Urothelium cell line (cell line): ENCODE data around the gene TAX1BP3.
"Not testable (repeated sequence)": the region's sequence is repeated elsewhere in the genome, so short reads cannot be mapped to it uniquely, and the experiment has no call there.

Experiments
- DNase-seq: peaks from one replicate; pipeline ENCODE4 v3.0.0; 2011; ENCODE audit warnings: low spot score, mixed read lengths
- FAIRE-seq: peaks from 2 replicates; lab custom pipeline; 2011; peaks lifted over from hg19 to GRCh38; lab: Jason Lieb, UNC

The TAX1BP3 gene, protein sequence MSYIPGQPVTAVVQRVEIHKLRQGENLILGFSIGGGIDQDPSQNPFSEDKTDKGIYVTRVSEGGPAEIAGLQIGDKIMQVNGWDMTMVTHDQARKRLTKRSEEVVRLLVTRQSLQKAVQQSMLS

DNA sequence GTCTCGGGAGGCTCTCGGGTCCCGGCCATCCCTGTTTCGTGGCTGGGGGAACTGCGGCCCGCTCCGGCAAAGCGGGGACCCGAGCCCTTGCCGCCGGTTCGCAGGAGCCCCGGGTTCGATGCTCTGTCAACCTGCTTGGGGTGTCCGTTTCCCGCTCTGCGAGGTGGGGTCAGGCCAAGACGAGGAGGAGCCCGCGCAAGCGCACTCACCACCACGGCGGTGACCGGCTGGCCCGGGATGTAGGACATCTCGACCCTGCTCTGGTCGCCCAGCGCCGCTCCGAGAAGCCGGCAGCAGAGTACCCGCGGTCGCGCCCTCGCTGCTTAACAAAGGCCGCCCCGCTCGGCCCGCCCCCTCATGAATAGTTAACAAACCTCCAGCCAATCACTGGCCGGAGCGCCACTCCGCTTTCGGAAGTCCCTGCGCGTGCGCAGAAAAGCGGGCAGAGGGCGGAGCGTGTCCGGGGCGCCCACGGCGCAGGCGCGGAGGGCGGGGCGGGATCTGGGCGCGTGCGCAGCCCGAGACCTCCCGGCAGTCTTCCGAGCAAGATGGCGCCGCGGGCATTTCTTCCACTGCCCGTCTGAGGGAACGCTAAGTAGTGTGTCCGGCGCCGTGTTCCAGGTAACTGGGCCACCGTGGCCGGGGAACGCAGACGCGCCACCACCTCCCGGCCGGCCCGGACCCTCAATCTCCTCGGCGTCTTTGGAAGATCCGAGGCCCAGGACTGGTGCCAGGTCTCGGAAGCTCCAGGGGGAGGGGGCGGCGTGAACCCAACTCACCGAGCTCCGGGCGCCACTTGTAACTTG, at the start of gene TAX1BP3, which contains the start of gene EMC6:
TSS of gene TAX1BP3 (minus strand) at position 300 of the 806 bp plus-strand sequence. CDS start at position 248, 52 bp downstream.
TSS of gene EMC6 (plus strand) at position 534 of the 806 bp plus-strand sequence. CDS start 335 bp downstream, outside the sequence.
- no peak for FAIRE-seq
- DNase-seq = peak; percentile 96

DNA sequence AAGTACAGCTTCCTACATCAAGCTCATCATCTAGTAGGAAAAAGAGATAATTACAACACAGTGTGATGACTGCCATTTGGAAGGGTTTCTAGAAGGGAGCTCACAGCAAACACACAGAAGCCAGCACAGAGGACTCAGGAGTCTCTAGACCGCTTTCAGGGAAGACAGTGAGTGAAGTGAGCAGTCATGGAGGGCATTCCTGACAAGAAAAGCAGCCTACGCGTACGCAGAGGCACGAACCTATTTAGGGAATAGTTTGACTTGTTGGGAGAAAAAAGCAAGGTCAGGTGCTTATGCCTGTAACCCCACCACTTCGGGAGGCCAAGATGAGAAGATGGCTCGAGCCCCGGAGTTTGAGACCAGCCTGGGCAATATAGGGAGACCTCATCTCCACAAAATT, 46.9 kb upstream of the TAX1BP3 start:
- no peak for FAIRE-seq
- DNase-seq = no peak

DNA sequence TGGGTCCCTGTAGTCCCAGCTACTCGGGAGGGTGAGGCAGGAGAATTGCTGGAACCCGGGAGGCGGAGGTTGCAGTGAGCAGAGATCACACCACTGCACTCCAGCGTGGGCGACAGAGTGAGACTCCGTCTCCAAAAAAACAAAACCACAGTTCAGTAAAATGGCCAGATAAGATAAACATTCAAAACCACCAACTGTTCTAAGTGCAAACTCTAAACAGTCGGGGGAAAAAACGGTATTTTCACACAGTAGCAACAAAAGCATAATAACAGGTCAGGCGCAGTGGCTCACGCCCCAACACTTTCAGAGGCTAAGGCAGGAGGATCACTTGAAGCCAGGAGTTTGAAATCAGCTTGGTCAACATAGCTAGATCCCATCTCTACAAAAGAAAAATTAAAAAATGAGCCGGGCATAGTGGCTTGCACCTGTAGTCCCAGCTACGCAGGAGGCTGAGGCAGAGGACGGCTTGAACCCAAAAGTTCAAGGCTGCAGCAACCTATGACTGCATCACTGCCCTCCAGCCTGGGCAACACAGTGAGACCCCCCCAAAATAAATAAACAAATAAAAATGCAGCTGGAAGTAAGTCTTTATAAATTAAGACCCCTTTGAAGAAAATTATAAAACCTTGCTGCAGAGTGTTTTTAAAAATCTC, 44.6 kb upstream of the TAX1BP3 start:
- FAIRE-seq (no peak), DNase-seq (no peak)

DNA sequence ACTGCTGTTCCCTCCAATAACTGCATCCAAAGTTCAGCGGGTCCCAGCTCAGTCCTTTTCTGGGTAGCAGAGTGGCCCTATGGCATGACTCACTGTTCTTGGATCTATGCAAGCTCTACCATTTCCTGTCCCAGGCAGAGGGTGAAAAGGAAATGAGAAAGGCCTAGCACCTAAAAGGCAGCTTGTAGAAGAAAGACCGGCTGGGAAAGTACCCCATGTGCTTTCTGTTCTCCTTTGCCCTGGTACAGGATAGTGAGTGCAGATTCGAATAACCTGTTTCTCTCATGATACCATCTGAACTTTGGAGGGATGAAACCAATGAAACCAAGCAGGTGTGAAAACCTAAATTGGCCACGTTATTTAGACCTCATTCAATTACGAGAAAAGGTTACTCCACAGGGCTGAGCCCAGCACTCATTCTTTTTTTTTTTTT, 42.6 kb upstream of the TAX1BP3 start:
- FAIRE-seq = no peak
- no peak for DNase-seq

DNA sequence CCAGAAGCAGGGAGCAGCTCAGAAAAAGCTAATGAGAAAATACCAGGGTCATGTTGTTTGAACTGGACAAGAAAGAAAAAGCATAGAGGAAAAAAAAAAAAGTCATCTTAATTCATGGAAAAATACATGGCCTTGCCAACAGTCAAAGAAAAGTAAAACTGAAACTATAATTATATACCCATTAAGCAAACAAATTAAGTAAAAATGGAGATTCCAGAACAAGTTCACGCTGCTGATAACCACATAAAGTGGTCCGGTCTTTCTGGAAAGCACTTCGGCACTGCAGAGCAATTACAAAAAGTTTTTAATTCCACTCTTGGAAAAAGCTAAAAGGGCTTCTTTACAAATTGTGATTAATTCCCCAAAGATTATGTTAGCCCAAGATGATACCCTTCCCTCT, 40.0 kb upstream of the TAX1BP3 start:
- FAIRE-seq (no peak), DNase-seq (no peak)

DNA sequence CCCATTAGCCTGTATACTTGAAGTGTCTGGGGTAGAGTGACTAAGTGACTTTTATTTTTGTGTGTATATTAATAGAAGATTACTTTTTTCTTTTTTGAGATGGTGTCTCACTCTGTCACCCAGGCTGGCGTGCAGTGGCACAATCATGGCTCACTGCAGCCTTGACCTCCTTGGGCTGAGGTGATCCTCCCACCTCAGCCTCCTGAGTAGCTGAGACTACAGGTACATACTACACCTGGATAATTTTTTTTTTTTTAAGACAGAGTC, 37.3 kb upstream of the TAX1BP3 start:
- FAIRE-seq, DNase-seq: not testable (repeated sequence)

DNA sequence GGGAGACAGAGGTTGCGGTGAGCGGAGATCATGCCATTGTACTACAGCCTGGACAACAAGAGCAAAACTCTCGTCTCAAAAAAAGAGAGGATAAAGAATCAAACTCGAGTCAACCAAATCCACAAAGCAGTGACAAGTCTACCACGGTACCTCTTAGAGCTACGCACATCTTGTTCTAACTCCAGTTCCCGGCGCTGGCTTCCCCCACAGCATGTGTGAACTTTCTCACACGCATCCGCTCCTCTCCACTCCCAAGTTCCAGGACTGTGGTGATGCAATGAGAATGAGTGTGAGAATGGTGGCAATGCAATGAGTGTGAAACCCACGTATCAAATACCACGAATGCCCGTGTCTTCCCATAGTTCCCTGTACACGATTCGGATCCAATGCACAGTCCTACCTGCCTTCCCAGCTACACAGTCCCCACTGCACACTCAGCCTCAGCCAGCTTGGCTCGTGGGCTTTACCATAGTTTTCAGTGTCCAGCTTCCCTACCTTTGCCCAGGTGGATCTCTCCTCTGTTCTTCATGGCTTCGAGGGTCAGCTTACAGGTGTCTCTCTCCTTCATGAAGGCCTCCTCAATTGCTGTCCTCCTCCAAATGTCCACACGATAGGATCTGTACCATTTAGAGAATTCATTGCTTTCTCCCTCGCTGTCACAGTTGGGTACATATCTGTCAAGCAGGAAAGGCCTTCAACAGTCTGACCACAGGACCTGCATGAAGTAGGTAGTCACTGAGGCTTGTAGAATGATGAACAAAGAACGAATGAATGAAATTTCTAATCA, 36.7 kb upstream of the TAX1BP3 start:
- DNase-seq (no peak), FAIRE-seq (no peak)

DNA sequence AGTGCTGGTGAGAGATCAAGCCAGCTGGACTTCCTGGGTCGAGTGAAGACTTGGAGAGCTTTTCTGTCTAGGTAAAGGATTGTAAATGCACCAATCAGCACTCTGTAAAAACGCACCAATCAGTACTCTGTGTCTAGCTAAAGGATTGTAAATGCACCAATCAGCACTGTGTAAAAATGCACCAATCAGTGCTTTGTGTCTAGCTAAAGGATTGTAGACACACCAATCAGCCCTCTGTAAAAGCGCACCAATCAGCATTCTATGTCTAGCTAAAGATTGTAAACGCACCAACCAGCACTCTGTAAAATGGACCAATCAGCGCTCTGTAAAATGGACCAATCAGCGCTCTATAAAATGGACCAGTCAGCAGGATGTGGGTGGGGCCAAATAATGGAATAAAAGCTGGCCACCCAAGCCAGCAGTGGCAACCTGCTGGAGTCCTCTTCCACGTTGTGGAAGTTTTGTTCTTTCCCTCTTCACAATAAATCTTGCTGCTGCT, 33.7 kb upstream of the TAX1BP3 start:
- DNase-seq, FAIRE-seq: not testable (repeated sequence)

DNA sequence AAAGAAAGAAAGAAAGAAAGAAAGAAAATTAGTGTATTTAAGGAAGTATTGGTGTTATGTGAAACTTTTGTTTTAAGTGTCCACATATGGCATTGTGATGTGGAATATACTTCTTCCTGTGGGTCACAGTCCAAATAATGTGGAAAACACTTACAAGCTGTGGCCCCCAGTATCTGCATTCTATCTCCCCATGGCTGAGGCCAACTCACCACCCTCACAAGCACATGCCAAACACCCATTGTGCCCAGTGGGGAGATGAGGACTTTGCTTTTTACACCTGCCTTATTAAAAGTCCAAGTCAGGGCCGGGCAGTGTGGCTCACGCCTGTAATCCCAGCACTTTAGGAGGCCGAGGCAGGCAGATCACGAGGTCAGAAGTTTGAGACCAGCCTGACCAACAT, 31.6 kb upstream of the TAX1BP3 start:
- DNase-seq (no peak), FAIRE-seq (no peak)

DNA sequence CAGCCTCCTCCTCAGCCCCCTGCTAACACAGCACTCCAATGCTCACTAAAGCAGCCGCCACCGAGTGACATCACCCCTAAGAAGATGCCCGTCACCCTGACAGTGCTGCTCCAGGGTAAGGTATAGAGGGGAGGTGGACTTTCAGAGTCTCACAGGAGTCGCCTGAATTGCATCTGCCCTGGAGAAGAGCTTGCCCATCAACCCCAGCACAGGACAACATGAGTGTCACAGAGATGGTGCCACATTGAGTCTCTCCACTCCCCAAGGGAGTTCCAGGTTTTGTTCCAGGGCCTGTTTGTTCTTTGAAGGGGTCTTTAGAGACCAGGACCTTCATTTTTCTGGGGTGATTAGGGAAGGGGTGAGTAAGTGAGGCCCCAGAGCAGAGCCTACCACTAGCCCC, 29.8 kb upstream of the TAX1BP3 start:
- DNase-seq = no peak
- FAIRE-seq = no peak

DNA sequence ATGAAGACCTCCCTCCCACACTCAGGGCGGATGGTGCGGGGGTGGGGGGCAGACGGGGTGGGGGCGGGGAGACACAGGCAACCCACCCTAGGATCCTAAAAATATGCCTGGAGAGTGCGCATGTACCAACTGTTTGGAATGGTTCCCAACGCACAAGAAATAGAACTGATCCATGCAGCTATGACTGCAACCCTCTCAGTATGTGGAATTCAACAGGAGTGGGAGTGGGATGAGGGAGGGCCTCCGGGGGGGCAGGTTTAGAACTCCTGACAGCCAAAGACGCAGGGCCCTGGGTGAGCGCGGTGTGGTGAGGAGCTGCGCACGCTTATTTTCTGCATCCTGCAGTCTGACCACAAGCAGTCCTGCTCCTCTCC, 28.7 kb upstream of the TAX1BP3 start:
- FAIRE-seq (no peak), DNase-seq (no peak)

DNA sequence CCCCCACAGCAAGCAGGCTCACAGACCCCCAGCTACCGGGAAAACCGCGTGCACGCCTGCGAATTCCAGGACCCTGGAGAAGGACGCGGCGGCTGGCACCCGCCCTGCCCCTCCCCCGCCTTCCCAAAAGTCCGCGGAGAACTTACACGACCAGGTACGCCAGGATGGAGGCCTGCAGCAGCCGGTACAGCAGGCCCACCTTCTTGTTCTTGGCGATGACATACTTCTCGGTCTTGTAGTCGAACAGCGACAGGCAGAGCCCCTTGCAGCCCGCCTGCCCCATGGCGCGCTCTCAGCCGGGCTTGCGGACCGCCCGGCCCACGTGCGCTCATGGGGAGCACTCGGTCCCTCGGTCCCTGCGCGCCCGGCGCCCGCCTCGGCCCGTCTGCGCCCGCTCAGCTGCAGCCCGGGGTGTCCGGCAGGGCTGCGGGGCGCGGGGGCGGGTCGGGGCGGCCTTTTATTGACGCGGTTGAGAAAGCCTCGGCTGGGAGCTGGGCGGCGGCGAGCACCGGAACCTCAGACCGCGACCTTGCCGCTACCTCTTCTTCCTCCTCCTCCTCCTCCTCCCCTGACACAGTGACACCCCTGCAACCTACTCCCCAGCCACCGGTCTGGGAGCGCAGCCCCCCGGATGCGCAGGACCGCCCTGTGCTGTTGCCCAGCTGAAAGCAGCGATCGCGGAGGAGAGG, 27.5 kb upstream of the TAX1BP3 start, which contains the start of gene P2RX5:
TSS of gene P2RX5 (minus strand) at position 433 of the 689 bp plus-strand sequence. CDS start at position 283, 150 bp downstream.
- no peak for DNase-seq
- no peak for FAIRE-seq

DNA sequence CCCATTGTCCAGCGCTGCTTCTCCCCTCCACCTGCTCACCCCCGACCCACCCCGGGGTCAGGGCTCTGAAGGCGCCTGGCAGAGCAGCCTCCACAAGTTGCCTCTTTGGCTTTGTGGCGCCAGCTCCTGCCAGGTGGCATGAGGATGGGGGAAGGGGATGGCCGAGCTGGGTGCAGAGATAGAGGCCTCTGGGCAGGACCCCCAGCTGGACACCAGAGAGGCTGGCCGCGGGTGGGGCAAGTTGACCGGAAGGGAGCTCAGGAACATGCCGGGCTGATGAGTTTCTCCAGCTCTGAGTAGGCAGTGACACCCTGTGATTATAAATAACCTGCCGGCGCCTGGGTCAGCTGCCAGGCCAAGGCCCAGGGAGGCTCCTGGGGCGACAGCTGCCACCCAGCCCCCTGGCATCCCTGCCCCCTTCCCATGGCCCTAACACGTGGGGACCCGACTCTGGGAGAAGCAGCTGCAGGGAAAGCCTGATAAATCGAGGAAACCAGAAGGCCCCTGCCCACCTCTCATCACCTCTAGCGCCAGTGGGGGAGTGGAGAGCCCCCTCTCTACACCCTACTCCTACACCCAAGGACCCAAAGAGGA, 26.8 kb upstream of the TAX1BP3 start:
- no peak for FAIRE-seq
- DNase-seq = no peak

DNA sequence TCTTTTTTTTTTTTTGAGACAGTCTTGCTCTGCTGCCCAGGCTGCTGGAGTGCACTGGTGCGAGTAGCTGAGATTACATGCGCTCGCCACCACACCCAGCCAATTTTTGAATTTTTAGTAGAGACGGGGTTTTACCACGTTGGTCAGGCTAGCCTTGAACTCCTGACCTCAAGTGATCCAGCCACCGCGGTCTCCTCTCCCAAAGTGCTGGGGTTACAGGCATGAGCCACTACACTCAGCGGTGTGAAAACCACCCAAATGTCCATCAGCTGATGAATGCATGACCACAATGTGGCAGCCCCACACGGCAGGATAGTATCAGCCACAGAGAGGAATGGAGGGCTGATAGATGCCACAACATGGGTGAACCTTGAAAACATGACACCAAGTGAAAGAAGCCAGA, 25.5 kb upstream of the TAX1BP3 start:
- no peak for DNase-seq
- no peak for FAIRE-seq

DNA sequence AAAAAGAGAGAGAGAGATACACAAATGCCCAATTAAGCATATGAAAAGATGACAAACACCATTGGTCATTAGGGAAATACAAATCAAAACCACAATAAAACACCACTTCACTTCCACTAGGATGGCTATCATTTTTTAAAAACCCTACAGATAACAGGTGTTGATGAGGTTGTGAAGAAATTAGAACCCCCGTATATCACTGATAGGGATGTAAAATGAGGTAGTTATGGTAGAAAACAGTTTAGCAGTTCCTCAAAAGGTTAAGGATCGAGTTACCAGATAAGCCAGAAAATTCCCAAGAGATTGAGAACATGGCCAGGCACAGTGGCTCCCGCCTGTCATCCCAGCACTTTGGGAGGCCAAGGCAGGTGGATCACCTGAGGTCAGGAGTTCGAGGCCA, 24.8 kb upstream of the TAX1BP3 start:
- DNase-seq (no peak), FAIRE-seq (no peak)

DNA sequence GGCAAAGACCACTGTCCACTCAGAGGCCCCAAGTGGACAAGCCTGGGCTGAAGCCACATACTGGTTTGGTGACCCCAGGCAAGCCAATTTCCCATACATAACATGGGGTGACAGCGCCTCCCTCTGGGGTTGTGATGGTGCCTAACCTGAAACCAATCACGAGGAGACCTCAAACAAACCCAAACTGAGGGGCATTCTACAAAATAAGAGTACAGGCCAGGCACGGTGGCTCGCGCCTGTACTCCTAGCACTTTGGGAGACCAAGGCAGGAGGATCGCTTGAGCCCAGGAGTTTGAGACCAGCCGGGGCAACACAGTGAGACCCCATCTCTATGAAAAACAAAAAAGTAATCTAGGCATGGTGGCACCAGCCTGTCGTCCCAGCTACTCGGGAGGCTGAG, 24.0 kb upstream of the TAX1BP3 start:
- FAIRE-seq = no peak
- no peak for DNase-seq

DNA sequence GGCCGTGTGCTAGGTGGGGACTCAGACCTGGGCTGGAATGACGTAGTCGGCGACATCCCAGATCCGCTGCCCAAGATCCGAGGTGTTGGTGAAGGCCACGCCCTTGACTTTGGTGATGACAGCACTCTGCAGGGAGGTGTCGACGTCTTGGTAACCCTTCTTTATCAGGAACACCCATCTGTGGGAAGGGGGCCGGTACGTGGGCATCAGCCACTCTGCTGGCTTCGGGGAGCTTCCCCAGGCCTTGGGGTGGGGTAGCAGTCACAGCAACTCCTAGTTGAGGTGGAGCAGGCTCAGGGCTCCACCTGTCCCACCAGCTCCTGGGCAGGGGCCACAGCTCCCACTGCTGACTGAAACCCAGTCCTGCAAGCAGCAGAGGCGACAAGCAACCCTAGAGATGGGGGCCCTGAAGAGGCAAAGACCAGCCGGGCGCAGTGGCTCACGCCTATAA, 23.3 kb upstream of the TAX1BP3 start:
- DNase-seq = no peak
- no peak for FAIRE-seq

DNA sequence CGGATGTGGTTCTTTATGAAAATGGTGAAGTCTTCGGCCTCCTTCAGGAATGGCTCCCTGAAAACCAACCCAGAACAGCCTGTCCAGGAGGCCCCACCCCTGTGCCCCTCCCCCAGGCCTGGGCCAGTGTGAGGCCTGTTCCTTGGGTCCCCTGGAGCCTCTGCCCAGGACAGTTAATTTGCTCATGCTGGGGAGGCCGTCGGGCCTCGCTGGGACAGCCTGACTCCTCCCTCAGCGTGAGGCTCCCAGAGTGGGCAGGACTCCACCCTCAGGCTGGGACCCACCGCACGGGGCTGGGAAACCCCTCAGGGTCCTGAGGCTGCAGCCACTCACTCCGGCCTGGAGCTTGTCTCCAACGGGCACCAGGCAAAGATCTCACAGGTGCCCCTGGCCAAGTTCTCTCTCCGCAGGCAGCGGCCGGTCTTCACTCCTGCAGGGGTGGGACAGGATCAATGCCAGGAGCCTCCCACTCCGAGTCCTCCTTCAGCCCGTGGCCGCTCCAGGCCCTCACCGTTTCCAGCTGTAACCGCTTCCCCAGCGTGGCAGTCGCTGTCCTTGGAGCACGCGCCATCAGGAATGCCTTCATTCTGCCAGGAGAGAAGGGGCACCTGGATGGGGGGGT, 21.8 kb upstream of the TAX1BP3 start:
- no peak for DNase-seq
- FAIRE-seq = no peak

DNA sequence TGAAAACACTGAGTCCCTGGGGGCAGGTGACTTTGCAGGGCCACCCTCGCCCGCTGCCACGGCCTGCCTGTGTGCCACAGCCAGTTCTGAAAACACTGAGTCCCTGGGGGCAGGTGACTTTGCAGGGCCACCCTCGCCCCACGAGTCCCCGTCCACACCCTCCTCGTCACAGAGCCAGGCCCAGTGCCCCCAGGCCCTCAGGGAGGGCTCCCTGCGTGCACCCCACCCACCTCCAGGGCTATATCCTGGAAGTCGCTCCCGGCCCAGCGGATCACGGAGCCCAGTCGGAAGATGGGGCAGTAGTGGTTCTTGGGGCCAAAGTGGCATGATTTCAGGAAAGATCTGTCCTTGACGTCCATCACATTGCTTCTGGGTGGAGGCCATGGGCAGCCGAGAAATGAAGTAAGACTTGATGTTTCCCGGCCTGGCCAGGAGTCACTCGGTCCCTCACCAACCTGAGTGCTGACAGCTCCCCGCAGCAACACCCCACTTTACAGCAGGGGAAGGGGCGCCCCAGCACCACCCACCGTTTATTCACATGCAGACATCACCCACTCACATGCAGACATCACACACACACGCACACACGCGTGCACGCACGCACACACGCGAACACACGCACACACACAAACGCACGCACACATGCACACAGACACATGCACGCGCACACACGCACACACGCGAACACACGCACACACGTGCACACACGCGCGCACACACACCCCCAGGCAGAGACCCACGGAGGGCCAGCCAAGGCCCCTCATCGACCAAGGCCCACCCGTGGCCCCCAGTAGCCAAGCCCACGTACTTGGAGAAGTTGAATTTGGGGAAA, 21.1 kb upstream of the TAX1BP3 start:
- DNase-seq (no peak), FAIRE-seq (peak; percentile 62)
